A673 (cell line): Measurements from ENCODE around the gene ZCCHC24. TPM values are rescaled to one million over a fixed set of nuclear protein-coding genes. Genes with fewer than 3 reads are reported as not detected.

ENCODE experiments used
- BruUV-seq: library from RNA; stranded (reverse); fragments of 400-500 nt; replicated peaks from 2 replicates; lab custom pipeline; 2021; lab: Mats Ljungman, UMichigan
- CTCF ChIA-PET: fragments of 300-600 bp; sonication (Branson Sonifier 250); formaldehyde crosslinking; loops from one replicate; lab custom pipeline; 2022; ENCODE audit warnings: antibody characterized with exemption; lab: Charles Lee
- POLR2A ChIA-PET: fragments of 300-600 bp; sonication (Branson Sonifier 250); formaldehyde crosslinking; loops from one replicate; lab custom pipeline; 2022; ENCODE audit warnings: antibody characterized with exemption; ENCODE audit not compliant: low non-redundant PET; lab: Charles Lee
- DNase-seq: peaks from one replicate; pipeline ENCODE4 v3.0.0-alpha.2; 2015; ENCODE audit warnings: low spot score
- H3K27ac ChIP-seq: fragments of 200-600 bp; sonication (generic); 2 replicates; pipeline ENCODE4 v1.5.1; 2016; ENCODE audit warnings: mixed run types, low read depth, mild to moderate bottlenecking, mixed read lengths, antibody characterized with exemption, low read length; ENCODE audit not compliant: poor library complexity, severe bottlenecking
- H3K27me3 ChIP-seq: fragments of 200-600 bp; sonication (generic); replicated peaks from 2 replicates; pipeline ENCODE4 v1.6.1; 2017; ENCODE audit warnings: mixed run types, low read depth, mild to moderate bottlenecking, mixed read lengths, antibody characterized with exemption, low read length; ENCODE audit not compliant: insufficient read depth, poor library complexity
- H3K36me3 ChIP-seq: fragments of 200-600 bp; sonication (generic); 2 replicates; pipeline ENCODE4 v1.6.1; 2016; ENCODE audit warnings: mixed run types, mild to moderate bottlenecking, mixed read lengths, antibody characterized with exemption, low read length; ENCODE audit not compliant: insufficient read depth, poor library complexity, severe bottlenecking
- H3K4me1 ChIP-seq: fragments of 200-600 bp; sonication (generic); 2 replicates; pipeline ENCODE4 v1.6.1; 2017; ENCODE audit warnings: mixed run types, mild to moderate bottlenecking, mixed read lengths, antibody characterized with exemption, low read length; ENCODE audit not compliant: insufficient read depth, poor library complexity, severe bottlenecking
- H3K4me3 ChIP-seq: fragments of 200-600 bp; sonication (generic); 2 replicates; pipeline ENCODE4 v1.5.1; 2016; ENCODE audit warnings: low read depth, mixed run types, mild to moderate bottlenecking, mixed read lengths, low read length; ENCODE audit not compliant: poor library complexity, severe bottlenecking
- H3K9me3 ChIP-seq: fragments of 200-600 bp; sonication (generic); 2 replicates; pipeline ENCODE4 v1.6.1; 2016; ENCODE audit warnings: mixed run types, low read depth, mild to moderate bottlenecking, mixed read lengths, antibody characterized with exemption, low read length; ENCODE audit not compliant: poor library complexity, severe bottlenecking
- CTCF ChIP-seq: fragments of 300-800, 200-600 bp; sonication (generic); conservative IDR thresholded peaks from 2 replicates; pipeline ENCODE4 v1.5.1; 2017; ENCODE audit warnings: low read depth, mild to moderate bottlenecking, antibody characterized with exemption, low read length, moderate library complexity, mixed read lengths
- EZH2 ChIP-seq: fragments of 200-600 bp; sonication (generic); IDR thresholded peaks from 2 replicates; pipeline ENCODE4 v1.6.1; 2017; ENCODE audit warnings: borderline replicate concordance, low read depth, mild to moderate bottlenecking, mixed read lengths, antibody characterized with exemption, low read length; ENCODE audit not compliant: poor library complexity, severe bottlenecking
- intact Hi-C: fragments of 100-400 bp; cut with micrococcal nuclease; formaldehyde crosslinking; loops from one replicate; pipeline ENCODE4 v1.10.0; 2022; ENCODE audit not compliant: unreplicated experiment
- total RNA-seq: library from RNA; stranded (reverse); gene quantifications from 2 replicates; pipeline ENCODE4 v1.2.3, GENCODE V29; 2021

ZCCHC24 gene
- total RNA-seq, 1 experiment from 2014 or later: 9.8 TPM

GRCh38 chr10:79407811-79408795 is 37.3 kb downstream of the ZCCHC24 start:
- ChIA-PET CTCF (no interaction called here), POLR2A (no interaction called here)
- Histone ChIP-seq H3K36me3 (no peaks in the 10 kb centered on the region), H3K27me3 (no peaks in the 10 kb centered on the region), H3K4me1 (peaks cover 32% of the 10 kb centered on the region), H3K9me3 (no peaks in the 10 kb centered on the region), H3K4me3 (no peak overlapping the region), H3K27ac (peak overlapping the region; percentile 30)
- no TSS peak for BruUV-seq
- TF ChIP-seq CTCF: no peak
- no peak for TF ChIP-seq EZH2
- intact Hi-C loops: no loop called here
- DNase-seq: no peak

GRCh38 chr10:79407423-79407796 is 38.0 kb downstream of the ZCCHC24 start:
- no peak for TF ChIP-seq EZH2
- TF ChIP-seq CTCF: no peak
- intact Hi-C loops: no loop called here
- peaks cover 32% of the 10 kb centered on the region for H3K4me1 ChIP-seq

GRCh38 chr10:79406683-79407422 is 38.6 kb downstream of the ZCCHC24 start:
- TF ChIP-seq CTCF (no peak), EZH2 (no peak)
- Histone ChIP-seq H3K4me3 (no peak overlapping the region), H3K9me3 (no peaks in the 10 kb centered on the region), H3K27ac (peak overlapping the region; percentile 30), H3K27me3 (no peaks in the 10 kb centered on the region), H3K4me1 (peaks cover 32% of the 10 kb centered on the region), H3K36me3 (no peaks in the 10 kb centered on the region)
- ChIA-PET CTCF (no interaction called here), POLR2A (no interaction called here)
- DNase-seq: no peak
- no TSS peak for BruUV-seq
- intact Hi-C loops: no loop called here

More at GRCh38 chr10:79407423-79407796, 38.0 kb downstream of the ZCCHC24 start:
- POLR2A ChIA-PET: no interaction called here
- peak overlapping the region; percentile 30 for H3K27ac ChIP-seq
- no peaks in the 10 kb centered on the region for H3K27me3 ChIP-seq
- H3K9me3 ChIP-seq: no peaks in the 10 kb centered on the region
- CTCF ChIA-PET: no interaction called here
- BruUV-seq: no TSS peak
- H3K4me3 ChIP-seq: no peak overlapping the region
- DNase-seq: no peak
- H3K36me3 ChIP-seq: no peaks in the 10 kb centered on the region
